B cell (primary cell): Measurements from ENCODE around the gene CPSF4L.

Source experiments
- EZH2 ChIP-seq: IDR thresholded peaks from 2 replicates; pipeline ENCODE4 v1.6.1; 2012; ENCODE audit warnings: borderline replicate concordance, low read depth, mild to moderate bottlenecking, moderate library complexity, low read length; ENCODE audit not compliant: insufficient read depth, poor library complexity, severe bottlenecking
- TF ChIP-seq, protein P1 (sequence below): fragments of 200-600 bp; IDR thresholded peaks from one replicate; pipeline ENCODE4 v1.8.0; 2022; ENCODE audit warnings: antibody characterized with exemption, mild to moderate bottlenecking

DNA sequence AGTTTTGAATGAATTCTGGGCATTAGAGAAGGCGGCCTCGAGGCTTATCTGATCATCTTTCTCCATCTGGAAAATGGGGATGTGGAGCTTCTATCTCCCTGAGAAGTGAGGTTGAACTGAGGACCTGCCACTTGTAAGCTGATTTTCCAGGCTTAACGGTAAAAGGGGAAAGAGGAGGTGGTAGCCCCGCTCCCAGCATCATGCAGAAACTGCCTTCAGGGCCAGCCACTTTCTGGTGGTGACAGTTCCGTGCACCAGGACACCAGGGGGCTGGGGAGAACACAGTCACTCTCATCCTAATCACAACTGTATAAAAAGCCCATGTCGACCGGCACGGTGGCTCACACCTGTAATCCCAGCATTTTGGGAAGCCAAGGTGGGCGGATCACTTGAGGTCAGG lies 20.9 kb upstream of the CPSF4L start:
- TF ChIP-seq, protein P1, sequence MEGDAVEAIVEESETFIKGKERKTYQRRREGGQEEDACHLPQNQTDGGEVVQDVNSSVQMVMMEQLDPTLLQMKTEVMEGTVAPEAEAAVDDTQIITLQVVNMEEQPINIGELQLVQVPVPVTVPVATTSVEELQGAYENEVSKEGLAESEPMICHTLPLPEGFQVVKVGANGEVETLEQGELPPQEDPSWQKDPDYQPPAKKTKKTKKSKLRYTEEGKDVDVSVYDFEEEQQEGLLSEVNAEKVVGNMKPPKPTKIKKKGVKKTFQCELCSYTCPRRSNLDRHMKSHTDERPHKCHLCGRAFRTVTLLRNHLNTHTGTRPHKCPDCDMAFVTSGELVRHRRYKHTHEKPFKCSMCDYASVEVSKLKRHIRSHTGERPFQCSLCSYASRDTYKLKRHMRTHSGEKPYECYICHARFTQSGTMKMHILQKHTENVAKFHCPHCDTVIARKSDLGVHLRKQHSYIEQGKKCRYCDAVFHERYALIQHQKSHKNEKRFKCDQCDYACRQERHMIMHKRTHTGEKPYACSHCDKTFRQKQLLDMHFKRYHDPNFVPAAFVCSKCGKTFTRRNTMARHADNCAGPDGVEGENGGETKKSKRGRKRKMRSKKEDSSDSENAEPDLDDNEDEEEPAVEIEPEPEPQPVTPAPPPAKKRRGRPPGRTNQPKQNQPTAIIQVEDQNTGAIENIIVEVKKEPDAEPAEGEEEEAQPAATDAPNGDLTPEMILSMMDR = no peak
- no peak for TF ChIP-seq EZH2
